Gastroesophageal sphincter (tissue), 4 donors: ENCODE measurements around the gene SETBP1. TPM values are rescaled to one million over a fixed set of nuclear protein-coding genes. Genes with fewer than 3 reads are reported as not detected.

Experiments used
- ATAC-seq: fragments of 150-250 bp; one replicate; pipeline ENCODE4 v1.9.1; 2016; ENCODE audit warnings: mild to moderate bottlenecking, moderate library complexity
- H3K27ac ChIP-seq, 4 donors: fragments of 200-600 bp; sonication (generic) in 3 of 4; 1 replicate in 3 of 4; 2 replicates in 1 of 4; pipeline ENCODE4 v1.5.1; 2016 to 2019
- H3K27me3 ChIP-seq: fragments of 200-600 bp; sonication (generic); one replicate; pipeline ENCODE4 v1.5.1; 2019
- H3K36me3 ChIP-seq, 2 donors: fragments of 200-600 bp; sonication (generic); one replicate each; pipeline ENCODE4 v1.5.1; 2019; ENCODE audit warnings: control low read depth in 1 of 2
- H3K4me1 ChIP-seq, 3 donors: fragments of 200-600 bp; sonication (generic); 1 replicate in 2 of 3; 2 replicates in 1 of 3; pipeline ENCODE4 v1.5.1; 2016 to 2019; ENCODE audit warnings: control low read depth in 2 of 3
- H3K4me3 ChIP-seq, 2 donors: fragments of 200-600 bp; sonication (generic); one replicate each; pipeline ENCODE4 v1.5.1; 2019; ENCODE audit warnings: mild to moderate bottlenecking in 1 of 2, moderate library complexity in 1 of 2
- H3K9me3 ChIP-seq, 3 donors: fragments of 200-600 bp; sonication (generic); one replicate each; pipeline ENCODE4 v1.5.1; 2017 to 2019; ENCODE audit warnings: control low read depth in 2 of 3
- CTCF ChIP-seq, 4 experiments: fragments of 200-600 bp in 2 of 4; fragments of 450-650 bp in 2 of 4; sonication (generic) in 1 of 4; IDR thresholded peaks; one replicate each; pipeline ENCODE4 v1.5.1; 2017 to 2019; ENCODE audit warnings: antibody characterized with exemption in 4 of 4, mild to moderate bottlenecking in 2 of 4, moderate library complexity in 2 of 4
- EP300 ChIP-seq: sonication (generic); formaldehyde crosslinking; IDR thresholded peaks from one replicate; pipeline ENCODE4 v1.6.1; 2017; ENCODE audit warnings: antibody characterized with exemption, mild to moderate bottlenecking
- POLR2A ChIP-seq, 2 donors: fragments of 450-650 bp; IDR thresholded peaks; one replicate each; pipeline ENCODE4 v1.6.1; 2017; ENCODE audit warnings: antibody characterized with exemption in 2 of 2, mild to moderate bottlenecking in 2 of 2, moderate library complexity in 1 of 2
- POLR2AphosphoS5 ChIP-seq: sonication (generic); formaldehyde crosslinking; IDR thresholded peaks from one replicate; pipeline ENCODE4 v1.6.1; 2017; ENCODE audit warnings: antibody characterized with exemption
- WGBS, 2 donors: methylation state at CpG; one replicate each; pipeline ENCODE4 v1.1.5; 2018; ENCODE audit warnings: low coverage in 1 of 2; 5-methylcytosine and 5-hydroxymethylcytosine counted together
- total RNA-seq, 4 donors: library from RNA; depleted of rRNA; stranded (reverse); fragments of >200 nt; gene quantifications; one replicate each; pipeline ENCODE4 v1.1.0, GENCODE V29; 2016

The SETBP1 gene
- total RNA-seq, 4 donors from 2014 or later: 42.5 to 87.6 (median 67.8) TPM

GRCh38 chr18:45007531-45007930 lies 326.8 kb downstream of the SETBP1 start:
- H3K4me1 ChIP-seq: peaks cover 0 to 22% (median 0%) of the 10 kb centered on the region in 3 donors
- no peak for ATAC-seq

DNA sequence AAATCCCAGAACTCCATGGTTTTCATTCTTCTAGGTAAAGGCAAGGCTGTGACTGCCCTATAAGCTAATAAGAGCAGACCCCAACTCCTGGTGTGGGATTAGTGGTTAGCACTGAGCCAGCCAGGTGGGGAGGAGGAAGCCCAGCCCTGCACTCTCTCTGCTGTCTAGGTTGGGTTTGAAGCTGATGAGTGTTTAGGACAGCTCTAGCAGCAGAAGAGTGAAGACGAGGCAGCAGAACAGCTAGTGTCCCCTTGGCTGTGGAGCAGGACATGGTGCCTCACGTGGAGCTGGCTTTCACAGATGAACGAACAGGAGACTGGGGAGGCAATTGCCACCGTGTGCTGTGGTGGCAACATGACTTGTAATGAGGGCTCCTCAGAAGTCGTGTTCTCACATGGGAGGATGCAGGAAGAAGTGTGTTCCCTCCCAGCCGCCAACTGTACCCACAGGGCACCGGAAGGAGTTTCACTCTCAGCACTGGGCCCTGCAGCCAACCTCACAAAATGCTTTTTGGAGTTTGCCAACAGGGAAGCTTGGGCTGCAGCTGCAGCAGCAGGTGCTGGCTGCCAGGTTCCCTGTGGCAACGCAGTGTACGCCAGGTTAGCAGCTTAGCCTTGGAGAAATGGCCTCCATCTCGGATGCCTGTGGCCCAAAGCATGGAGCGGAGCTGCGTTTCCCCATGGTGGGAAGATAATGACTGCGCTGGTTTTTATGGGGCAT lies 328.2 kb downstream of the SETBP1 start:
- 95 to 100% methylated on average over 3 to 7 of the region's 13 CpGs for WGBS, 2 donors
- no peak overlapping the region for H3K4me3 ChIP-seq
- H3K9me3 ChIP-seq: no peaks in the 10 kb centered on the region
- TF ChIP-seq POLR2A (IDR thresholded peaks at IDR 0.05) (no peak), EP300 (no peak), POLR2AphosphoS5 (no peak), CTCF (IDR thresholded peaks at IDR 0.05) (no peak)
- ATAC-seq: no peak
- no peaks in the 10 kb centered on the region for H3K36me3 ChIP-seq
- H3K27me3 ChIP-seq: no peaks in the 10 kb centered on the region
- H3K27ac ChIP-seq: no peak overlapping the region
- peaks cover 0 to 30% (median 8%) of the 10 kb centered on the region in 3 donors for H3K4me1 ChIP-seq

More at GRCh38 chr18:45007531-45007930, 326.8 kb downstream of the SETBP1 start:
- Histone ChIP-seq H3K27me3 (no peaks in the 10 kb centered on the region), H3K4me3 (no peak overlapping the region), H3K36me3 (no peaks in the 10 kb centered on the region), H3K27ac (no peak overlapping the region), H3K9me3 (no peaks in the 10 kb centered on the region)
- WGBS, 2 donors: 67 to 85% methylated on average over 1 to 2 of the region's 2 CpGs
- no peak for TF ChIP-seq CTCF (IDR thresholded peaks at IDR 0.05)
- no peak for TF ChIP-seq EP300
- TF ChIP-seq POLR2A (IDR thresholded peaks at IDR 0.05): no peak
- TF ChIP-seq POLR2AphosphoS5: no peak

- Histone ChIP-seq H3K4me3 (no peak overlapping the region), H3K4me1 (peaks cover 0 to 33% (median 13%) of the 10 kb centered on the region in 3 donors), H3K9me3 (no peaks in the 10 kb centered on the region), H3K27me3 (no peaks in the 10 kb centered on the region), H3K27ac (no peak overlapping the region), H3K36me3 (no peaks in the 10 kb centered on the region)
- WGBS, 2 donors: 85 to 88% methylated on average over 1 to 5 of the region's 5 CpGs
- TF ChIP-seq POLR2A (IDR thresholded peaks at IDR 0.05): no peak
- no peak for ATAC-seq
Measured at GRCh38 chr18:45009756-45010155, 329.1 kb downstream of the SETBP1 start.

GRCh38 chr18:45012286-45012685 lies 331.6 kb downstream of the SETBP1 start:
- H3K27ac ChIP-seq: no peak overlapping the region
- H3K27me3 ChIP-seq: no peaks in the 10 kb centered on the region
- no peak for TF ChIP-seq POLR2A (IDR thresholded peaks at IDR 0.05)
- TF ChIP-seq EP300: no peak
- TF ChIP-seq CTCF (IDR thresholded peaks at IDR 0.05): no peak
- TF ChIP-seq POLR2AphosphoS5: no peak
- no peak for ATAC-seq
- H3K4me1 ChIP-seq: peaks cover 0 to 51% (median 21%) of the 10 kb centered on the region in 3 donors
- no peak overlapping the region for H3K4me3 ChIP-seq
- no peaks in the 10 kb centered on the region for H3K36me3 ChIP-seq
- 100% methylated on average over 3 of the region's 3 CpGs; no CpG with 5 or more reads in 1 of the 2 donors for WGBS, 2 donors
- no peaks in the 10 kb centered on the region for H3K9me3 ChIP-seq

DNA sequence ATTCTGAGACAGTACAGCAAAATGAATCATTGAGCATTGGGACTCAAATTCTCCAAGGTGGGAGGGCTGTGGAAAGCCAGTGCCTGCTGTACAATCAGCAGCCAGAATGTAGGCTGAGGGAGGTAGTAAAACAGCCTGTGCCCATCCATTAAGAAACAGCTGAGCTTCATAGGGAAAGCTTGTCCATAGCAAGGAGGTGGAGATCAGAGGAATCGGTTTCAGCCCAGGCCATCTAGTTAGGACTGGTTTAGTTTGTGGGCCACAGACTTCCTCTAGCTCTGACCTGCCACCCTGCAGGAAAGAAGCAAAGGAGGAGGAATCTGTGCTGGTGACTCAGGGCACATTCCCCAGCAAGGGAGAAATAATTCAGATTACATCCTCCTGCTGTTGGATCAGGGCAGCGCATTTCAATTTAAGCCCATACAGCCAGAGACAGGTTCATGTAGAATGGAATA lies 333.4 kb downstream of the SETBP1 start:
- WGBS, 2 donors: 41 to 42% methylated on average over 2 of the region's 2 CpGs
- H3K4me1 ChIP-seq: peaks cover 0 to 61% (median 23%) of the 10 kb centered on the region in 3 donors

More for the DNA sequence above, 333.4 kb downstream of the SETBP1 start:
- H3K27ac ChIP-seq: peak overlapping the region in 3 of 4 donors; percentile 59 to 79 (median 73)
- peak; percentile 64 for ATAC-seq
- no peak overlapping the region for H3K4me3 ChIP-seq
- TF ChIP-seq POLR2AphosphoS5: peak; percentile 39
- no peak for TF ChIP-seq EP300
- peak in 2 of 4 experiments; percentile 52 for TF ChIP-seq CTCF (IDR thresholded peaks at IDR 0.05)
- no peaks in the 10 kb centered on the region for H3K27me3 ChIP-seq
- H3K36me3 ChIP-seq: no peaks in the 10 kb centered on the region
- H3K9me3 ChIP-seq: no peaks in the 10 kb centered on the region
